T-helper 17 cell (primary cell): ENCODE data around the gene SMARCD1. TPM values are rescaled to one million over a fixed set of nuclear protein-coding genes. Genes with fewer than 3 reads are reported as not detected.
"Not testable (repeated sequence)": the region's sequence is repeated elsewhere in the genome, so short reads cannot be mapped to it uniquely, and the experiment has no call there.

Experiments used
- ATAC-seq: fragments of 150-1000 bp; cut with Tn5 transposase; 2 replicates; pipeline ENCODE4 v1.10.0; 2021; ENCODE audit warnings: mild to moderate bottlenecking, moderate library complexity
- DNase-seq, 3 donors: peaks; one replicate each; pipeline versions ENCODE4 v3.0.0 to v3.0.0-alpha.2; 2020 to 2021
- H3K9me3 ChIP-seq: one replicate; pipeline ENCODE4 v1.7.0; 2013; ENCODE audit warnings: low read length, mild to moderate bottlenecking; ENCODE audit not compliant: control insufficient read depth, poor library complexity, severe bottlenecking
- H3K27ac Mint-ChIP-seq: one replicate; pipeline ENCODE4 v1.8.0; 2022; ENCODE audit warnings: mild to moderate bottlenecking, moderate library complexity, mixed read lengths
- H3K27me3 Mint-ChIP-seq: one replicate; pipeline ENCODE4 v1.8.0; 2022; ENCODE audit warnings: mixed read lengths
- H3K36me3 Mint-ChIP-seq: one replicate; pipeline ENCODE4 v1.8.0; 2022; ENCODE audit warnings: low read depth, mixed read lengths
- H3K4me1 Mint-ChIP-seq: one replicate; pipeline ENCODE4 v1.8.0; 2022; ENCODE audit warnings: mild to moderate bottlenecking, mixed read lengths
- H3K4me3 Mint-ChIP-seq: one replicate; pipeline ENCODE4 v1.8.0; 2022; ENCODE audit warnings: mild to moderate bottlenecking, moderate library complexity, mixed read lengths
- total RNA-seq, 4 donors: library from RNA in 2 of 4; stranded (reverse) in 2 of 4; gene quantifications; one replicate each; pipeline ENCODE4 v1.2.3 and lab custom pipeline; 2022 to 2026

The SMARCD1 gene
- total RNA-seq, 2 donors from 2014 or later = 74.0 to 93.6 TPM

DNA sequence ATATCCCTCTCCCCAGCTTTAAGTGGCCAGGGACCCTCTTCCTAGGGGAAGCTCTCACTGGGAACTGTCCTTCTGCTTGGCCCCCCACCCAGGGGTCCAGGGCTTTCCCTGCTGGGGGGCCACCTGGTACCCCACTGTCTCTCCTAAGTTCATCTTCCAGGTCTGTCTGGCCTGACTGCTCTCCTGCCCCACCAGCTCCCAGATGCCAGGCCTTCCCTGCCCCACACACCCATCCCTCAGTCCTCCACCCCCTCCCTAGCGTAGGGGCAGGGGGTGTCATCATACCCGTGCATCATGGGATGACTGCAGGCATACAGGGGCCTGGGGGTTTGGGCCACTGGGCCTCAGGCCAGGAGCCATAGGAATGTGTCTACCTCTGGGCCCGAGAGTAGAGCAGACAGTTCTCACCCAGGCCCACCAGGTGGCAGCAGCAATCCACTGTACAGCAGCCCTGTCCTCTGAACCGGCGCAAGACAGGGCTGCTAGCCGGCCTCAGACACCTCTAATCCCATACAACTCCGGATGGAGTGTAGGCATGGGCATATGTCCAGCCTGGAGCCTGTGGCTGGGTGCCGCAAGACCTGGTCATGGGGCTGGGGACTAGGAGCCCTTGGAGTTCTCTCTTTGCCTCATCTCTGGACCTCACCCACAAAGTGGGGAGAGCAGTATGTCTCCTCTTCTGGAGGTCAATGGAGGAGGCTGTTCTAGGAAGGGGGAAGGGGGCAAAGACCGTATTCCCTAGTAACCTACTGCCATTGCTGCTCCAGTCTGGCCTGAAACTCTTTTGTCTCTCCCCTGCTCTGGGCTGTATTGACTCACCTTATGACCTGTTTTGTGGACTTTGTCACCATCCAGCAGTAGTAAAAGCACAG is 10.0 kb upstream of the SMARCD1 start:
- H3K36me3 Mint-ChIP-seq = no peaks in the 10 kb centered on the region
- H3K27me3 Mint-ChIP-seq = peaks cover 12% of the 10 kb centered on the region
- no peaks in the 10 kb centered on the region for H3K9me3 ChIP-seq
- ATAC-seq = peak; percentile 95
- peak; percentile 63 to 73 (median 68) for DNase-seq
- peak overlapping the region; percentile 27 for H3K27ac Mint-ChIP-seq
- H3K4me1 Mint-ChIP-seq = peaks cover 12% of the 10 kb centered on the region
- H3K4me3 Mint-ChIP-seq = no peak overlapping the region

DNA sequence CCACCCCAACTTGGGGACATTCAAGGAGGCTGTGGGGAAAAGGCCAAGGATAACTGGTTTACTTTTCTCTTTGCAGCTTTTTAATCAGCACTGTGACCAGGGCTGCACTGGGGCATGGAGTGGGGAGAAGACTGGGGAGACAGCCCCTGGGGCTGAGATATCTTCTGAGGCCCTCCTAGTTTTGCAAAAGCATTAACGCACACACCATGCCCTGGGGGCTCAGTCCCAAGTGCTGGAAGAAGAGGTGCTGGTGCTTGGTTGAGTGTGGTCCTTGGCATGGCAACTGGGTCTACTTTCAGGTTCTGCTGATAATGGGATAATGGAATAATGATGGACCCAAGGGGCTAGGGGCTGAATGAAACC is 9.4 kb upstream of the SMARCD1 start:
- H3K27ac Mint-ChIP-seq = no peak overlapping the region
- H3K4me3 Mint-ChIP-seq = no peak overlapping the region
- H3K9me3 ChIP-seq = no peaks in the 10 kb centered on the region
- DNase-seq = no peak
- ATAC-seq = no peak
- H3K4me1 Mint-ChIP-seq = peaks cover 7% of the 10 kb centered on the region
- peaks cover 6% of the 10 kb centered on the region for H3K27me3 Mint-ChIP-seq
- H3K36me3 Mint-ChIP-seq = no peaks in the 10 kb centered on the region

DNA sequence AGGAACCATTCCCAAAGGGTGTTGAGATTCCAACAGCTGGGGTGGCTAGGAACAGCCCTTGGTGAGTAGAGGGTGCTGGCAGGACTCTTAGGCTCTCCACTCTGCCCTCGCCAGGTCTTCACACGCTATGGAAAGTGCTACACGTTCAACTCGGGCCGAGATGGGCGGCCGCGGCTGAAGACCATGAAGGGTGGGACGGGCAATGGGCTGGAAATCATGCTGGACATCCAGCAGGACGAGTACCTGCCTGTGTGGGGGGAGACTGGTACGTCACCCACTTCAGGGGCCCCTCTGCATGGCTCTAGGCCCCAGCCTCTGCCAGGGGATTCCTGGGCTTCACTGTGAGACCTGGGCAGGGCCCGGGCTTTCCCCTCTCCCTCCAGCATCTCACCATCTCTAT is 8.0 kb upstream of the SMARCD1 start:
- ATAC-seq (no peak), DNase-seq (no peak)
- Mint-ChIP-seq H3K4me3 (no peak overlapping the region), H3K27me3 (peaks cover 5% of the 10 kb centered on the region), H3K36me3 (no peaks in the 10 kb centered on the region), H3K27ac (no peak overlapping the region), H3K4me1 (peaks cover 8% of the 10 kb centered on the region)
- no peaks in the 10 kb centered on the region for H3K9me3 ChIP-seq

DNA sequence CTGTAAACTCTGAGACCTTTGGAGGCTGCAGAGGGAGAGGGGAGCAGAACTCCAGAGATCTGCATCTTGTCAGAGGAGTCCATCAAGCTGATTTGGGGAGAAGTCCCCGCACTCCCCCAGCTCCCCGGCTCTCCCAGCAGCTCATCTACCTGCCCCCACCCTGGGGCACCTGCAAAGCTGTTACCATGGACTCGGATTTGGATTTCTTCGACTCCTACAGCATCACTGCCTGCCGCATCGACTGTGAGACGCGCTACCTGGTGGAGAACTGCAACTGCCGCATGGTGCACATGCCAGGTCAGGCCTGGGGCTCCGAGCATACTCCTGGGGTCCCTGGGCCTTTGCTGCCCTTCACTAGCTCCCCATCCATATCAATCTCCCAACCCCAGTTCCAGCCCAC is 6.9 kb upstream of the SMARCD1 start:
- H3K4me1 Mint-ChIP-seq = peaks cover 8% of the 10 kb centered on the region
- no peak overlapping the region for H3K27ac Mint-ChIP-seq
- no peak overlapping the region for H3K4me3 Mint-ChIP-seq
- H3K9me3 ChIP-seq = no peaks in the 10 kb centered on the region
- H3K36me3 Mint-ChIP-seq = no peaks in the 10 kb centered on the region
- DNase-seq = no peak
- peaks cover 5% of the 10 kb centered on the region for H3K27me3 Mint-ChIP-seq
- ATAC-seq = no peak

DNA sequence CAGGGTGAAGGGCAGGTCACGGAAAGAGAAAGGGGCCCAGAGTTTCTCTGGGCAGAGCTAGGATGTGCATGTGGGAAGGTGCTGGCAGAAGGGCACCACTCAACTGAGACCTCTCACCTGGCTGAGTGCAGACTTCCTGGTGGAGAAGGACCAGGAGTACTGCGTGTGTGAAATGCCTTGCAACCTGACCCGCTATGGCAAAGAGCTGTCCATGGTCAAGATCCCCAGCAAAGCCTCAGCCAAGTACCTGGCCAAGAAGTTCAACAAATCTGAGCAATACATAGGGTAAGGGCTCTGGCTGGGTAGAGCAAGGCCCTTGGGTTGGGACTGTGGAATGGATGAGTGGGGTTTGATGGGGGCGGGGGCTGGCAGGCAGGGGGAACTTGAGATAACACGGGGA is 5.4 kb upstream of the SMARCD1 start:
- Mint-ChIP-seq H3K36me3 (no peaks in the 10 kb centered on the region), H3K4me1 (peaks cover 11% of the 10 kb centered on the region), H3K27ac (peak overlapping the region; percentile 51), H3K4me3 (no peak overlapping the region), H3K27me3 (peaks cover 5% of the 10 kb centered on the region)
- ATAC-seq = no peak
- DNase-seq = no peak
- no peaks in the 10 kb centered on the region for H3K9me3 ChIP-seq

DNA sequence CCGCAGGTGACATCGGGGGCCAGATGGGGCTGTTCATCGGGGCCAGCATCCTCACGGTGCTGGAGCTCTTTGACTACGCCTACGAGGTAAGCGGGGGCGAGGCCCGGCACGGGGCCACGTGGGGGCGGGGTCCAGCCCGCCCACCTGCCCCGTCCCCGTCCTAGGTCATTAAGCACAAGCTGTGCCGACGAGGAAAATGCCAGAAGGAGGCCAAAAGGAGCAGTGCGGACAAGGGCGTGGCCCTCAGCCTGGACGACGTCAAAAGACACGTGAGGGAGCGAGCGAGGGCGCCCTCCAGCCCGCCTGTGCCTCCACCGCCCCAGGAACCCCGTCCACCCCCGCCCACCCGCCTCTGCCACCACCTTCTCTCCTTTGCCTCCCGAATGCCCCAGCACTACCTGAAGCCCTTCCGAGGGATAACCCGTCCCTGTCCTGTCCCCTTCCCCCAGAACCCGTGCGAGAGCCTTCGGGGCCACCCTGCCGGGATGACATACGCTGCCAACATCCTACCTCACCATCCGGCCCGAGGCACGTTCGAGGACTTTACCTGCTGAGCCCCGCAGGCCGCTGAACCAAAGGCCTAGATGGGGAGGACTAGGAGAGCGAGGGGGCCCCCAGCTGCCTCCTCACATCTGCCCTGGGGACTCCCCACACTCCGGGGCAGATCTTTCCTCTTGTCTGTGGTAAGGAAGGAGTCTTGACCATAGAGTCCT is 3.9 kb upstream of the SMARCD1 start:
- H3K9me3 ChIP-seq = no peaks in the 10 kb centered on the region
- Mint-ChIP-seq H3K4me3 (peak overlapping the region; percentile 25), H3K27me3 (peaks cover 4% of the 10 kb centered on the region), H3K36me3 (peaks cover 2% of the 10 kb centered on the region), H3K27ac (peak overlapping the region; percentile 62), H3K4me1 (peaks cover 15% of the 10 kb centered on the region)
- ATAC-seq (no peak), DNase-seq (no peak)

DNA sequence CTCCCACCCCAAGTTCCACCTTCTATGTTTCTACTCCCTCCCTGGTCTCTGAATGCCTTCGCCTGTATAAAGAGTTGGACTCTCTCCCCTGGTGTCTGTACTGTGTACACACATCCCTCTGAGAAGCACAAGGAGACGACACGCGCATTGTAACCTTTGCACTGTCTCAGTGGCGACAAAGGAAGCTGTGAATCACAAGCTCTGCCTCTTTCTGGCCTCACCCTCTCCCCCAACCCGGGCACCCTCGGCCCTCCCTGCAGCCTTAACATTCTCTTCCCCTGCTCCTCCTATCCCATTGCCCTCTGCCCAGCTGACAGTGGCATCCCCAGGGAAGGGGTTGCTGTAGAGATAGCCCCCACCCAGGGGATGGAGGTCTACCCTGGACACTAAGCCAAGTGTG is 2.5 kb upstream of the SMARCD1 start:
- peaks cover 2% of the 10 kb centered on the region for H3K36me3 Mint-ChIP-seq
- peaks cover 16% of the 10 kb centered on the region for H3K4me1 Mint-ChIP-seq
- ATAC-seq = no peak

DNA sequence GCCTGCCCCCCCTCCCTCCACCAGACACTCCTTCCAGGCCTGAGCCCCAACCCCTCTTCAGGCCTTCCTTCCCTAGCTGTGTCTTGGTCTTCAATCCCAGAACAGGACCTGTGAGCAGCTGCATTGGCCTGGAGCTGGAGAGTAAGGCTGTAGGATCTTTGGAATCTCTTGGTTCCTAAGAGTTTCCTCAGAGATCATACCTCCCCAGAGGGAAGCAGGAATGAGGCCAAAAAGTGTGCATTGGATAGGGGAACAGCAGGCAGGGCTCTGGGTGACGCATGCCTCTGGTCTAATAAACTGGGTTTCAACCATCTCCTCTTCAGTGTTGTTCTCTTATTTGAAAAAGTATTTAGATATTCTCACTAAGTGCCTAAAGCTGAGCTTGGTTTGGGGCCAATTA is 1.8 kb upstream of the SMARCD1 start:
- Mint-ChIP-seq H3K4me1 (peaks cover 21% of the 10 kb centered on the region), H3K27me3 (no peaks in the 10 kb centered on the region), H3K27ac (peak overlapping the region; percentile 62), H3K36me3 (peaks cover 2% of the 10 kb centered on the region), H3K4me3 (peak overlapping the region; percentile 70)
- H3K9me3 ChIP-seq = no peaks in the 10 kb centered on the region
- DNase-seq (no peak), ATAC-seq (no peak)

More for the DNA sequence above, 2.5 kb upstream of the SMARCD1 start:
- H3K9me3 ChIP-seq = no peaks in the 10 kb centered on the region
- Mint-ChIP-seq H3K27me3 (no peaks in the 10 kb centered on the region), H3K27ac (peak overlapping the region; percentile 62), H3K4me3 (no peak overlapping the region)
- DNase-seq = no peak

DNA sequence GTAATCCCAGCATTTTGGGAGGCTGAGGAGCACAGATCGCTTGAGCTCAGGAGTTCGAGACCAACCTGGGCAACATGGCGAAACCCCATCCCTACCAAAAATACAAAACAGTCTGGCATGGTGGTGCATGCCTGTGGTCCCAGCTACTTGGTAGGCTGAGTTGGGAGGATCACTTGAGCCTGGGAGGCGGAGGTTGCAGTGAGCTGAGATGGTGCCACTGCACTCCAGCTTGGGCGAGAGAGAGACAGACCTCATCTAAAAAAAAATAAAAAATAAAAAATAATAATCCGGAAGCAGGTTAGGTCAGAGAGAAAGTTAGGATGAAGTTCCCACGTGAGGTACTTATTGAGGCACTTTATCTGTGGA is 750 bp upstream of the SMARCD1 start:
- ATAC-seq, H3K36me3 Mint-ChIP-seq, H3K27me3 Mint-ChIP-seq, H3K9me3 ChIP-seq, DNase-seq: not testable (repeated sequence)
- H3K27ac Mint-ChIP-seq = peak overlapping the region; percentile 86
- peaks cover 26% of the 10 kb centered on the region for H3K4me1 Mint-ChIP-seq
- peak overlapping the region; percentile 95 for H3K4me3 Mint-ChIP-seq

DNA sequence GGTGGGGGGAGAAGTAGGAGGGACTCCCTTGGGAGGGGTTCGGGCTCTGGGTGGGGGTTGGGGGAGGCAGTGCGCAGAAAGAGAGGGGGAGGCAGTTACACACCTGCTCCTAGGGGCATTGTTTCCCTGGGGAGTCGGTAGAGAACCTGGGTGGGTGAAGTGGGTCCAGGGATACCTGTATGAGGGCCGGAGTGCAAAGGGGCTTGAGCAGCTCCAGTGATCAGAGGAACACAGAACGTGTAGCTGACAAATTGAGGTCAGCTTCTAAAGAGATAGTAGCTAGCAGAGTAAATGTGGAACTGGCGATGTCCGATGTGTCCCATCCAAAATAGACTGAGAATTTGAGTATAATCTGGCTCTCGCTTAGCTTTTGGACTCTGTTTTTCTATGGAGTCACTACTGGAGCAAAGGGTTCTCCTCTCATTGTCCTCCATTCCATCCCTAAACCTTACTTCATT is 502 bp downstream of the SMARCD1 start:
- Mint-ChIP-seq H3K4me1 (peaks cover 26% of the 10 kb centered on the region), H3K4me3 (peak overlapping the region; percentile 95), H3K27me3 (no peaks in the 10 kb centered on the region), H3K36me3 (peaks cover 2% of the 10 kb centered on the region), H3K27ac (peak overlapping the region; percentile 86)
- no peak for DNase-seq
- H3K9me3 ChIP-seq = no peaks in the 10 kb centered on the region
- ATAC-seq = peak; percentile 5

DNA sequence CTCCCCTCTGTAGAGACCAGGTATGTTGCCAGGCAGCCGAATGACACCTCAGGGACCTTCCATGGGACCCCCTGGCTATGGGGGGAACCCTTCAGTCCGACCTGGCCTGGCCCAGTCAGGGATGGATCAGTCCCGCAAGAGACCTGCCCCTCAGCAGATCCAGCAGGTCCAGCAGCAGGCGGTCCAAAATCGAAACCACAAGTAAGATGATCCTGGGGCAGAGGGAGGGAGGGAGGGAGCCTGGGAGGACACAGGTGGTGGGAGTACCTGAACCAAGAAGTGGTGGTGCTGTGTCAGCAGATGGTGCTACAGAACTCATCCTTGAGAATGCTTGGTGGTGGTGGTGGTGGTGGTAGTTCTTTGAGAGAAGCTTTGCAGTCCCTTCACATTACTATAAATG is 1.0 kb downstream of the SMARCD1 start:
- Mint-ChIP-seq H3K4me1 (peaks cover 26% of the 10 kb centered on the region), H3K27ac (peak overlapping the region; percentile 86), H3K4me3 (peak overlapping the region; percentile 95), H3K27me3 (no peaks in the 10 kb centered on the region), H3K36me3 (peaks cover 2% of the 10 kb centered on the region)
- DNase-seq (no peak), ATAC-seq (no peak)
- no peaks in the 10 kb centered on the region for H3K9me3 ChIP-seq

DNA sequence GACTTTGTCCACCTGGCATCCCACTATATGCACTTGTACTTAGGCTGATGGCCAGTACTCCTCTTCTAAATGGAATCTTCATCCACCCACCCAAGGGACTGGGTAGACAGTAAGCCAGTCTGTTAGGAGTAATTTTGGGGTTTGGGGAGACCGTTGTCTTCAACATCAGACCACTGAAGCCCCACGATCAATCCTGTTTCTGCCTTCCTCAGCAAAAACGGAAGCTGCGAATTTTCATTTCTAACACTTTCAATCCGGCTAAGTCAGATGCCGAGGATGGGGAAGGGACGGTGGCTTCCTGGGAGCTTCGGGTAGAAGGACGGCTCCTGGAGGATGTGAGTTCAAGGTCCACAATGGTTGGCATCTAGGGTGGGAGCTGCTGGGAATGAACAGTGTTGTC is 2.0 kb downstream of the SMARCD1 start:
- no peaks in the 10 kb centered on the region for H3K9me3 ChIP-seq
- Mint-ChIP-seq H3K4me1 (peaks cover 24% of the 10 kb centered on the region), H3K36me3 (peaks cover 2% of the 10 kb centered on the region), H3K27me3 (no peaks in the 10 kb centered on the region), H3K4me3 (no peak overlapping the region), H3K27ac (no peak overlapping the region)
- DNase-seq (no peak), ATAC-seq (no peak)

DNA sequence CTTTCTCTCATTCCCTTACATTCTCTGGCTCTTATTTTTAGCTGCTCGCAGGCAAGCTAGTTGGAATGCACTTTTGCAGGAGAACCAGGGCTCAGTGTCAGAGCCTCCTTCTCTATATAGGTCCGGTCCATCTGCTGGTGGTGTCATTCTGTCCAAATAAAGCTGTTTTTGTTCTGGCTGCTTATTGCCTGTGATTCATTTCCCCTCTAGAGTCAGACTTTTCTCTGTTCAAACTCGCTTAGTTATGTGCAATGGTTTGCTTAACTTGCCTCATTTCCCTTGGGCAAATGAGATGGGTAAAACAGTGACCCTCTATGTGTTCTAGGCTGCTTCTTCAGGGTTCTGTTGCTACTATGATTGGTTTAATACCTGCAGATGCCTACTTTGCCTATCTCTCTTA is 2.9 kb downstream of the SMARCD1 start:
- ATAC-seq (no peak), DNase-seq (no peak)
- no peaks in the 10 kb centered on the region for H3K9me3 ChIP-seq
- Mint-ChIP-seq H3K36me3 (peaks cover 2% of the 10 kb centered on the region), H3K27ac (peak overlapping the region; percentile 72), H3K4me3 (no peak overlapping the region), H3K4me1 (peaks cover 24% of the 10 kb centered on the region), H3K27me3 (no peaks in the 10 kb centered on the region)
